IPS-NIHi7 (cell line): ENCODE results near the gene NLRP11.

Experiments
- DNase-seq: peaks from one replicate; pipeline ENCODE4 v3.0.0; 2012; ENCODE audit warnings: mixed read lengths; ENCODE audit errors: extremely low spot score

The NLRP11 gene

GRCh38 chr19:55831846-55832245 is at the start of gene NLRP11:
Gene NLRP11 (minus strand): TSS chr19:55831999. CDS start chr19:55818174, 13,825 bp downstream.
- DNase-seq: no peak

- no peak for DNase-seq
These were observed 45.4 kb upstream of the NLRP11 start for GRCh38 chr19:55877211-55877610.

GRCh38 chr19:55870736-55871135 is 38.9 kb upstream of the NLRP11 start:
- no peak for DNase-seq

- no peak for DNase-seq
These were observed 35.3 kb upstream of the NLRP11 start for GRCh38 chr19:55867101-55867500.

GRCh38 chr19:55866521-55866920 is 34.7 kb upstream of the NLRP11 start:
- no peak for DNase-seq

GRCh38 chr19:55858969-55859368 is 27.2 kb upstream of the NLRP11 start:
- DNase-seq: no peak

- no peak for DNase-seq
These were observed 26.6 kb upstream of the NLRP11 start for GRCh38 chr19:55858401-55858800.

- DNase-seq: no peak
These were observed 26.2 kb upstream of the NLRP11 start for GRCh38 chr19:55857974-55858373.

- DNase-seq: no peak
These were observed 25.4 kb upstream of the NLRP11 start for GRCh38 chr19:55857149-55857548.

GRCh38 chr19:55855160-55855559 is 23.4 kb upstream of the NLRP11 start:
- DNase-seq: no peak

- DNase-seq: no peak
These were observed 7.1 kb upstream of the NLRP11 start for GRCh38 chr19:55838906-55839305.

- no peak for DNase-seq
These were observed 6.5 kb upstream of the NLRP11 start for GRCh38 chr19:55838251-55838650.

GRCh38 chr19:55836340-55836739 is 4.5 kb upstream of the NLRP11 start, which contains the start of gene NLRP4:
Gene NLRP4 (plus strand): TSS chr19:55836540. CDS start chr19:55852081, 15,541 bp downstream.
- no peak for DNase-seq

GRCh38 chr19:55832676-55833075 is 877 bp upstream of the NLRP11 start:
- DNase-seq: no peak

GRCh38 chr19:55830656-55831055 is 1.1 kb downstream of the NLRP11 start:
- no peak for DNase-seq

- DNase-seq: no peak
These were observed 11.8 kb downstream of the NLRP11 start for GRCh38 chr19:55820037-55820436.

GRCh38 chr19:55813906-55814305 is 17.9 kb downstream of the NLRP11 start:
- DNase-seq: no peak

- DNase-seq: no peak
These were observed 19.4 kb downstream of the NLRP11 start for GRCh38 chr19:55812449-55812848.

GRCh38 chr19:55811340-55811739 is 20.5 kb downstream of the NLRP11 start:
- DNase-seq: no peak

GRCh38 chr19:55809381-55810058 is 22.3 kb downstream of the NLRP11 start:
- DNase-seq: peak; percentile 36

GRCh38 chr19:55802281-55802680 is 29.5 kb downstream of the NLRP11 start:
- DNase-seq: no peak

- DNase-seq: no peak
These were observed 30.4 kb downstream of the NLRP11 start for GRCh38 chr19:55801416-55801815.

- DNase-seq: no peak
These were observed 36.8 kb downstream of the NLRP11 start for GRCh38 chr19:55795021-55795420.

- DNase-seq: no peak
These were observed 50.7 kb downstream of the NLRP11 start for GRCh38 chr19:55781112-55781511.
